ENCODE results near the gene KIAA0232.
A peak's percentile ranks its signal among the peaks of the same experiment; 100 is the strongest.
"Not testable (repeated sequence)": the region's sequence is repeated elsewhere in the genome, so short reads cannot be mapped to it uniquely, and the experiment has no call there.

The KIAA0232 gene

DNA sequence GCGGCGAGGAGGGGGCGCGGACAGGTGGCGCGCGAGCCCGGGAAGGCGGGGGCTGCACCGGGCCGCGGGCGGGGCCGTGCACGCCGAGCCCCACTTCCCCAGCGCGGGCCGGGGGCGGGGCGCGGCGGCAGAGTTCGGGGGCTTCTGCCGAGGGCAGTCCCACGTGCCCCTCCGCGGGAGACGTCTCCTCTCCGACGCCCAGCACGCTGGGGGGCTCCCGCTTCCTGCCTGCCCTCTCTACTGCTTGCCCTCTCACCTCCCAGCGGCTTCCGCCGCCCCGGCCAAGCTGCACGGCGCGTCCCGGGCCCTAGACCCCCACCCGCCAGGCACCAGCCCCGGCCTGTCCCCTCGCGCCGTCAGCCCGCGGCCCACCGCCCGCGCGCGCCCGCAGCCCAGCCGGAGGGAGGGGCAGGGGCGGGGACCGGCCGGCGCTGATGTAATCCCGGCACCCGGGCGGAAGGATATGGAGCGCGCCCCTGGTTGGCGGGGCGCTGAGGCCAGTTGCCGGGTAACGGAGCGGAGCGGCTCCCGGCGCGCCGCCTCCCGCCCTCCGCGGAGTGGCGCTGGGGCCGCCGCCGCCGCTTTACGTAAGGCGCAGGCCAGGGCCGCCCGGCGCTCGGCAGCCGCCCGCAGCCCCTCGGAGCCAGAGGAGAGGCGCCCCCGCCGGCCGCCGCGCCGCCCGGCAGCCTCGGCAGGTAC, at the start of gene KIAA0232:
Gene KIAA0232 (plus strand): TSS at position 581 of the 699 bp plus-strand sequence. CDS start 41,727 bp downstream, outside the sequence.
- DNase-seq = peak; percentile 93

DNA sequence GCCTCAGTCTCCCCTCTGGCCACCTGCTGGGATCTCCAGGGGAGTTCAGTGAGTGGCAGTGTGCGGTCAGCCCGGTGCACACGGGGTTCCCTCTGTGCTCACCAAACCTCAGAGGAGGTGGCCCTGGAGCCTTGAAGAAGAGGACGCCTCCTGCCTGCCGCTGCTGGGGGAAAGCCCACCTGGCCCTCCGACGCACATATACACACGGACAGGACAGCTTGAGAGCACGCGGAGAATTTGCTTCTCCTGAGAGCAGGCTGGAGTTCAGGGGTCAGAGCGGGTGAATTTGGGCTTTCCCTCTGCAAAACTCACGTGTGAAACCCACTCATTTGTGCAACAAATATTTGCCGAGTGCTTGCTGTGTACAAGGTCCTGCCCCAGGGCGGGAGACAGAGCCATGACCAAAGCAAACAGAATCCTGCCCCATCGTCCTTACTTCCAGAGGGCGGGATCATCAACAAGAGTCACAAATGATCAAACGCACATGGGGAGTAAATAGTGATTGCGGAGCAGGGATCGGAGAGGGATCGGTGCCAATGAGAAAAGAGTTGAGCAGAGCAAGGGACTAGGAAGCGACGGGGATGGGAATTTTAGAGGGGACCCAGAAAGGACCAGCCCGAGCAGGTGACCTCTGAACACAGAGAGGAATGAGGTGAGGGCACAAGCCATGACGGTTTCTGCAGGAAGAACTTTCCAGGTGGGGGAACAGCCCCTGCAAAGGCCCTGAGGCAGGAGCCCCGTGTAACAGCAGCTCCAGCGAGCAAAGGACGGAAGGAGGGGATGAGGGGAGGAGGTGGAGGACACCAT, 49.0 kb upstream of the KIAA0232 start:
- no peak for DNase-seq

- DNase-seq = no peak
These were observed 48.3 kb upstream of the KIAA0232 start for GRCh38 chr4:6734165-6734786.

DNA sequence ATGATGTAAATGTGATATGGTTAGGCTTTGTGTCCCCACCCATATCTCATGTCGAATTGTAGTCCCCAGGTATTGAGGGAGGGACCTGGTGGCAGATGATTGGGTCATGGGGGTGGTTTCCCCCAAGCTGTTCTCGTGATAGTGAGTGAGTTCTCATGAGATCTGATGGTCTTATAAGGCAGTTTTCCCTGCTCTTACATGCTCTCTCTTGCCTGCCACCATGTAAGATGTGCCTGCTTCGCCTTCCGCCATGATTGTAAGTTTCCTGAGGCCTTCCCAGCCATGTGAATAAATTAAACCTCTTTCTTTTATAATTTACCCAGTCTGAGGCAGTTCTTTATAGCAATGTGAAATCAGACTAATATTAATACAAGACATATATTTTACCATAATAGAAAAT, 42.6 kb upstream of the KIAA0232 start:
- DNase-seq = no peak

DNA sequence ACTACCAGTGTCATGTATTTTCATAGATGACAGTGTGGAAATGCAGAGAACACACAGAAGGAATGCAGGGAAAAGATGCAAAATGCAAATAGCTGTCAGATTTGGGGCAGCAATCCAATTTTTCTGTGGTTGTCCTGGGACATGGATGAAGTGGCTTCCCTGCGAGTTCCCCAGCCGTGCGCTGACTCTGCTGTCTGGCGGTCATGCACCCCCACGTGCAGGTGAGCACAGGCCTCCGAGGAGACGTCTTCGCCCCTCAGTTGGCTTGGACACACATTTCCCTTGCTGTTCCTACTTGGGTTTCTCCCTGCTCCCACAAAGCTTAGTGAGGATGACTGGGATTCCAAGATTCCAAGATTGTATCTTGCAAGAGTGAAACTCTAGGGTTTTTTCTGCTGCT, 42.2 kb upstream of the KIAA0232 start:
- no peak for DNase-seq

DNA sequence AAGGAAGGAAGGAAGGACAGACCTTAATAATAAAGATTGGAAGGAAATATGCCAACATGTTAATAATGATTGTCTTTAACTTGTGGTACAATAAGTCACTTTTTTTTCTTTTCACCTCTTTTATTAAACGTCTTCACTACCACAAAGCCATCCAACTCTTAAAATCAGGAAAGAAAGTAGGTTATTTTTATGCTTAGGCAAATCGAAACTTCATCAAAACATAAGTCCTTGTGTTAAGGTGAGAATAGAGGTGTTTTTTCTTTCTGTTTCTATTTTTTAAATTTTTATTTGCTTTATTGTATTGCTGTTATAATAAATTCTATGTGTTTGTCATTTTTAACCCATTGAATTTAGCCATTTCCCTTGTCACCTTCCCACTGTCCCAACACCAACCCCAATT, 40.0 kb upstream of the KIAA0232 start:
- no peak for DNase-seq

- DNase-seq = no peak
These were observed 39.5 kb upstream of the KIAA0232 start for GRCh38 chr4:6742989-6743388.

DNA sequence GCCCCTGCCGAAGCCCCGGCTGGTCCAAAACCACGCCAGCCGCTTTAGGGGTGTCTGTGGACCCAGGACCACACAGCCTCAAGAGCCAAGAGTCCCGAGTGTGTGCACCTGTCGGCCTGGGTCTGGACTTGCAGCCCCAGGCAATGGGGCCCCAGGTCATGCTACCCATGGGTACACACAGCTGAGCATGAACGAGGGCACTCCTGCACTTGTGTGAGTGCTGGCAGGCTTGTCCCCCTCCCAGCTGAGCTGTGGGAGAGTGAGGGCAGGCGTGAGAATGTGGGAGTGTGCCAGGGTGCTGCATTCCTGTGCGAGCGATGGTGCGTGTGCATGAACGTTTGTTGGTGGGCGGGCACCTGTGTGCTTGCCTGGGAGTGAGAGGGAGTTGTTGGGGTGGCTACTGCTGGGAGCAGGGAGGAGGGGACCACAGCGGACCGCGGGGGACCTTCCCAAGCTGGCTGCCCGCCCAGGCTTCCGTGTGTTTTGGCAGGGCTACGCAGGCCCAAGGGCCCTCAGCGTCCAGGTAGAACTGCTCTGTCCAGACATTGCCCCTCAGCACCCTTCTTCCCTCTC, 35.7 kb upstream of the KIAA0232 start:
- no peak for DNase-seq

DNA sequence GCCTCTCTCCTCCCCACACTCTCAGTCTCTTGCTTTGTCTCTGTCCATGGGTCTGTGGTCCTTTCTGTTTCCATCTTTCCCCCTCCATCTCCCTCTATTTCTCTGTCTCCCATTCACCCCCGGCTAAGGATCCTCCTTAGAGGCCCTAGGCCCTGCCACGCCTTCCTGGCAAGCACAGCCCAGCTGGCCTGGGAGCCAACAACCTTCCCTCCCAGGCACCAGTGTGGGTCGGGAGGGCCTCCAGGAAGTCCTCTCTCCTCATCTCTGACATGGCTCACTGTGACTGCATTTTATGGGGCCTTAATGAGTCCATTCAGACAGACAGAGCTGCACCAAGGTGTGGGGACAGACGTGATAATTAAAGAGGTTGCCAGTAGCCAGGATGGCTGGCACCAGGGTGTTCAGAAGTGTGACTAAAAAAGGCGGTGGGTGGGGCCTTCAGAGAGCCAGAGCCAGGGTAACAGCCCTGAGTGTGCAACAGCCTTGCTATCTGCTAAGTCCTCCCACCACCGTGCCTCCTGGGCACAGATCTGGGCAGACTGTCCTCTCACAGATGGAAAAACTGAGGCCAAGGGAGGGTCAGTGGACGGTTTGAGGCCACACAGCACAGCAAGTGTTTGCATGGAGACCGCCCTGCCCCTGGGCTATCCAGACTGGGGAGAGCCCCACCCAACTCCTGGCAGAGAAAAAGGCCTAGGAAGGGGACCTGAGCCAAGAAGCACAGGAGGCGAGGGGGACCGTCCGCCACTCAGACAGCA, 35.1 kb upstream of the KIAA0232 start:
- DNase-seq = no peak

DNA sequence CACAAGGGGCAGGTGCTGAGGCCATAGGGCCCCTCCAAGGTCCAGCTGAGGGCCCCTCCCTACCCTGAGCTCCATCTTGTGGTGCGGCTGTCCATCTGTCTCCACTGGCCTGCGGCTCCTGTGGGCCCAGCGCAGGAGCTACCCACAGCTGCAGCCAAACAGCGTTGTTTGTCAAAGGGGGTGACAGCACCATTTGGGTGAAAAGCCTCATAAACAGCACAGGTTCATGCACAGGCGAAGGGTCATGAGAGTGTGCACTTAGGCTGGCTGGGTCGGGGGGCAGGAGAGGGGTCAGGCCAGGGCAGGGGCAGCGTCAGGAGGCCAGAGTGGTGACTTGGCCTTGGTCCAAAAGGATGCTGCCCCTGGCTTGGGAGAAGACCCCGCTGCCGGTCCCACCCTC, 34.2 kb upstream of the KIAA0232 start:
- DNase-seq = no peak

DNA sequence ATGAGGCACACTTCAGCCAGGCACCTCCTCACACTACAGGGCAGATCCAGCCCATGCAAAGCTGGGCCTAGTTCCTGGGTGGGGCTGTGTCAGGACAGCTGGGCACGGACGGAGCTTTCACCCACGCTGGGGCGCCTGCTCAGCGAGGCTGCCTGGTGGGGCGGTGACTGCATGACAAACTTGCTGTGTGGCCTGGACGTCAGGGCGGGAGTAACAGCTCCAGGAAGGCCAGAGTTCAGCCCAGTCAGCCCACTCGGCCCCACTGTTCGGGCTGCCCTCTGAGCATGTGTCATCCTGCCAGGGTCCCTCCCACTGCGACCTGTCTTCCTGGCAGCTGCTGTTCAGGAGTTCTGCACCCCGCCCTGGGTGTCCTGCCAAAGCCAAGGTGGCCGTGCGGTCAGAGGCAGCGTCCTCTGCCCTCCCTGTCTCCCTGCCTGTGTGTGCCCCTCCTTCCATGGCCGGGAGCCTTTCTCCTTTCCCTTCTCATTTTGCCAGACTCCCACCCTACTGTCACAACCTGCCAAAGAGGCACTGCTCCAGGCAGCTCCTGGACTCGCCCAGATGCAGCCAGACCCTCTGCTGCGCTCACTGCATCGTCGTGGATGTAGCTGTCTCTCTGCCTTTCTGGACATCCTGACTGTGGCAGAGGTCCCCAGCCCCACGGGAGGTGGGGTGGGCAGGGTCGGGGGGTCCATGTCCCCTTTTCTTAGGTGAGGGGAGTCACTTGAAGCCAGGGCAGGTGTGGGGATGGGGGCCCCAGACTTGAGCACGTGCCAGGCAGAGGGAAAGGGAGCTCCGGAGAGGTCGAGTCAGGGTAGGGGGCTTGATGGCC, 33.0 kb upstream of the KIAA0232 start:
- DNase-seq = no peak

DNA sequence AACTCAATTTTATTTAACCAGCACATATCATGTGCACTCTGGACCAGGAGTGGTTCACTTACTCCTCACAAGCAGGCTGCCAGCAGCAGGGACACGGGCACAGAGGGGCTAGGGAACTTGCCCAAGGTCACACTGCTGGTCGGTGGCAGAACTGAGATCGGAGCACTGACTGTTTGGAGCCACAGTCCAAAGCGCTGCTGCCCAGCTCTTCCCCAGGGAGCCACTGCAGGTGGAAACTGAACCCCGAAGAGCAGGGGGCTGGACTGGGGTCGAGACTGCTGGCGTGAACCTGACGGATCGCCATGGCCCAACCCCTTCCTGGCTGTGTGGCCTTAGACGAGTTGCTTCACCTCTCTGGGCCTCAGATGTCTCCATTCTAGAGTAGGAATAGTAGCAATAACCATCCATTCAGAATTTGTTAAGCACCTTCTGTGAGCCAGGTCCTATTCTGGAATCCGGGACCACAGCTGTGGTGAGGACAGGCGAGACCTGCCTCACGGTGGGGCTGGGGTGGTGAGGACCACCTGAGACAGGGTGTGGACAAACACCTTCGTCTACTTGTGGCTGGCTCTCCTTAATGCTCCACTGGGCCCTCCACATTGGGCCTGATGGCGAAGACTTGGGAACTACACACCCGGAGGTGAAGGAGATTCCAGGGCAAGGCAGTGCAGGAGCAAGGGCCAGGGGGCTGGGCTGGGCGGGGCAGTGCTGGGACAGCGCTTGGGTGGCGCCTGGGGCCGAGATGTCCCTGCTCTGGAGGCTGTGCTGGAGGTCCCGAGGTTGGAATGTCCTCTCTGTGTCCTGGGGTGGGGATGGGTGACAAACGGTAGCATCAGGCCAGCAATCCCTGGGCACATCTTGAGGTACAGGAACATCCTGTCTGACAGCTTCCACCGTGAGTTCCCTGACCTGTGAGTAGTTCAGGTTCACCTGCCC, 32.0 kb upstream of the KIAA0232 start:
- no peak for DNase-seq

- no peak for DNase-seq
These were observed 30.7 kb upstream of the KIAA0232 start for GRCh38 chr4:6751611-6752485.

DNA sequence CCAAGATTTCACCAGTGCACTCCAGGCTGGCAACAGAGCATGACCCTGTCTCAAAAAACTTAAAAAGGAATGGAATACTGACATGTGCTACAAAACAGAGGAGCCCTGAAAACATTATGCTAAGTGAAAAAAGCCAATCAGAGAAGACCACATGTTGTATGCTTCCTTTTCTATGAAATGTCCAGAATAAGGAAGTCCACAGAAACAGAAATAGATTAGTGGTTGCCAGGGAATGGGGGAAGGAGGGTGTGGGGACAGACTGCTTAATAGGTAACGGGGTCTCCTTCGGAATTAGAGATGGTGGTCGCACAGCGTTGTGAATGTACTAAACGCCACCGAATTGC, 30.1 kb upstream of the KIAA0232 start:
- no peak for DNase-seq

DNA sequence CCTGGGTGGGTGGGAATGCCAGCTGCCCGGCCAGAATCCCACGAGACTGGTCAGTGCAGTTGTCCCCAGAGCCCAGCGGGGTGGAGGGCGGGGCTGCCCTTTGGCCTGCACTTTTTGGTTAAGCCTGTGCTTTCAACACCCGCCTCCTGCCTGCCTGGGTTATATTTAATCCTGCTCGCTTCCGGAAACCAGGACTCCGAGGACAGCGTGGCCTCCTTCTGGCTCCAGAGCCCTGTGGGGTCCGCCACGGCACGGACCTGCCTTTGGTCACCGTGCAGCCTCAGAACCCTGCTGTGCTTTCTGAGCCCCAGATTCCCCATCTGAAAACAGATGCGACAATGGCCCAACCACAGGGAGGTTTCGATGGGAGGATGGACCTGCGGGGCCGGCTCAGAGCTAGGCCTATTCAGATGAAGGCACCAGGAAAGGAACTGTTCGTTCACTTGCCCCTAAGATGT, 29.4 kb upstream of the KIAA0232 start:
- DNase-seq = no peak

DNA sequence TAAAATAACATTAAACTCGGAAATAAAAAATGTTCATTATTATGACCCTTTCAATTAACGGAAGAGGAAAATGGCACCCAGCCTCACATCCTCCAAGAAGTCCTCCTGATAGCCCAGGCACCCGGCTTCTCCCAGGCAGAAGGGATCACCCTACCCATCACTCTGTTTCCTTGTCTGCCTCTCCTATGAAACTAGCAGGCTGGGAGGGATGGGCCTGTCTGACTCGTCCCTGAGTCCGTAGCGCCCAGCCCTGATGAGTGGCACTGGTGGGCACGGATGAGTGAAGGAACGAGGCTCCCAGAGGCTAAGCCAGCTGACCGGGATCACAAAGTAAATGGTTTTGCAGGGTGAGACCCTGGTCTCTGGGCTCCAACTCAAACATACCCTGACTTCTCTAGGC, 28.6 kb upstream of the KIAA0232 start:
- DNase-seq = no peak

- DNase-seq = no peak
These were observed 27.9 kb upstream of the KIAA0232 start for GRCh38 chr4:6754481-6755087.

DNA sequence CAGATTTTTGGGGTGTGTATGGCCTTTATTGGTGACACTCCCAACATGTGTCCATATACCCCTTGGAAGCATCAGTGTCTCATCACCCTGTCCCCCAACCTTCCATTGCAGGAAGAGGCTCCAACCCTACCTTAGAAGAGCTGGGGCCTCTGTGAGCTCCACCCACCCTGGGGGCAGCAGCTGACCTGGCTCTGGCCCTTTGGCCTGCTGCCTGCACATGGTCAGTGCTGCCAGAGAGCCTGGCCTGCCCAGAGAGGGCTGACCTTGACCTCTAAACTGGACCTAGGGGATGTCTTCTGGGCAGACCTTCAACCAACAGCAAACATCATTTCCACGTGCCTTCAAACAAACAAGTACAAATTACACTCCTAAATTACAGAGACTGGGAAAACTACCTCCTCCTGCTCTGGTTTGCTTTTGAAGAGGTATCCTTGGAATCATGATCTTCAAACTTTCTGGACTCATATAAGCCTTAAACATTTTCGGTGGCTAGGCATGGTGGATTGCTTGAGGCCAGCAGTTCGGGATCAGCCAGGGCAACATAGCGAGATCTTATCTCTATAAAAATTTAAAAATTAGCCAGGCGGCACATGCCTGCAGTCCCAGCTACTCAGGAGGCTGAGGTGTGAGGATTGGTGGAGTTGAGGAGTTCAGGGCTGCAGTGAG, 27.3 kb upstream of the KIAA0232 start:
- no peak for DNase-seq

- not testable (repeated sequence) for DNase-seq
These were observed 26.2 kb upstream of the KIAA0232 start for GRCh38 chr4:6756345-6756744.
